Measurements from ENCODE around the gene TRPC4AP.
"Not testable (repeated sequence)": the region's sequence is repeated elsewhere in the genome, so short reads cannot be mapped to it uniquely, and the experiment has no call there.

Gene TRPC4AP

GRCh38 chr20:35093267-35093884 is 769 bp upstream of the TRPC4AP start:
- DNase-seq: no peak

GRCh38 chr20:35091816-35092523 is 637 bp downstream of the TRPC4AP start:
- no peak for DNase-seq

- no peak for DNase-seq
Measured at GRCh38 chr20:35088231-35089145, 4.1 kb downstream of the TRPC4AP start.

- DNase-seq: no peak
Measured at GRCh38 chr20:35087791-35088190, 4.8 kb downstream of the TRPC4AP start.

GRCh38 chr20:35087355-35087754 is 5.3 kb downstream of the TRPC4AP start:
- DNase-seq: no peak

- no peak for DNase-seq
Measured at GRCh38 chr20:35085477-35086225, 7.0 kb downstream of the TRPC4AP start.

GRCh38 chr20:35084998-35085397 is 7.6 kb downstream of the TRPC4AP start:
- DNase-seq: no peak

GRCh38 chr20:35080348-35080642 is 12.3 kb downstream of the TRPC4AP start:
- not testable (repeated sequence) for DNase-seq

GRCh38 chr20:35079472-35080347 is 12.9 kb downstream of the TRPC4AP start:
- no peak for DNase-seq

- DNase-seq: no peak
Measured at GRCh38 chr20:35077872-35078271, 14.7 kb downstream of the TRPC4AP start.

- DNase-seq: no peak
Measured at GRCh38 chr20:35077341-35077740, 15.3 kb downstream of the TRPC4AP start.

GRCh38 chr20:35071436-35072153 is 21.0 kb downstream of the TRPC4AP start:
- not testable (repeated sequence) for DNase-seq

GRCh38 chr20:35066194-35066593 is 26.4 kb downstream of the TRPC4AP start:
- DNase-seq: no peak

GRCh38 chr20:35065181-35065580 is 27.4 kb downstream of the TRPC4AP start:
- DNase-seq: no peak

- DNase-seq: no peak
Measured at GRCh38 chr20:35063168-35063567, 29.4 kb downstream of the TRPC4AP start.

GRCh38 chr20:35062478-35062877 is 30.1 kb downstream of the TRPC4AP start:
- no peak for DNase-seq

- no peak for DNase-seq
Measured at GRCh38 chr20:35060168-35060567, 32.4 kb downstream of the TRPC4AP start.

- DNase-seq: no peak
Measured at GRCh38 chr20:35059612-35060011, 33.0 kb downstream of the TRPC4AP start.

GRCh38 chr20:35059110-35059509 is 33.5 kb downstream of the TRPC4AP start:
- DNase-seq: no peak

GRCh38 chr20:35055445-35056276 is 36.9 kb downstream of the TRPC4AP start:
- DNase-seq: no peak
